ENCODE measurements around the gene NTM.

DNA sequence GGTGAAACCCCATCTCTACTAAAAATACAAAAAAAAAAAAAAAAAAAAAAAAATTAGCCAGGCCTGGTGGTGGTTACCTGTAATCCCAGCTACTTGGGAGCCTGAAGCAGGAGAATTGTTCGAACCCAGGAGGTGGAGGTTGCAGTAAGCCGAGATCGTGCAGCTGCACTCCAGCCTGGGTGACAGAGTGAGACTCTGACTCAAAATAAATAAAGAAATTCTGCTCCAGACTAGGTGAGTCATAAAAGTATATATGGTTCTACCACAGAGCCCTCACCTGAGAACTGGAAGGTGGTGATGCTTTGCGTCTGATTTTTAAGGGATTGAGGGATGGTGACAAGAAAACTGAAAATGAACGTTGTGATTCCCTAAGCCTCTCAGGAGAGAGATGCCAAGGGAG is 58.4 kb downstream of the NTM start:
- TF ChIP-seq, protein P1, sequence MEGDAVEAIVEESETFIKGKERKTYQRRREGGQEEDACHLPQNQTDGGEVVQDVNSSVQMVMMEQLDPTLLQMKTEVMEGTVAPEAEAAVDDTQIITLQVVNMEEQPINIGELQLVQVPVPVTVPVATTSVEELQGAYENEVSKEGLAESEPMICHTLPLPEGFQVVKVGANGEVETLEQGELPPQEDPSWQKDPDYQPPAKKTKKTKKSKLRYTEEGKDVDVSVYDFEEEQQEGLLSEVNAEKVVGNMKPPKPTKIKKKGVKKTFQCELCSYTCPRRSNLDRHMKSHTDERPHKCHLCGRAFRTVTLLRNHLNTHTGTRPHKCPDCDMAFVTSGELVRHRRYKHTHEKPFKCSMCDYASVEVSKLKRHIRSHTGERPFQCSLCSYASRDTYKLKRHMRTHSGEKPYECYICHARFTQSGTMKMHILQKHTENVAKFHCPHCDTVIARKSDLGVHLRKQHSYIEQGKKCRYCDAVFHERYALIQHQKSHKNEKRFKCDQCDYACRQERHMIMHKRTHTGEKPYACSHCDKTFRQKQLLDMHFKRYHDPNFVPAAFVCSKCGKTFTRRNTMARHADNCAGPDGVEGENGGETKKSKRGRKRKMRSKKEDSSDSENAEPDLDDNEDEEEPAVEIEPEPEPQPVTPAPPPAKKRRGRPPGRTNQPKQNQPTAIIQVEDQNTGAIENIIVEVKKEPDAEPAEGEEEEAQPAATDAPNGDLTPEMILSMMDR (IDR thresholded peaks at IDR 0.05) = no peak
- no peak for TF ChIP-seq POLR2A (IDR thresholded peaks at IDR 0.05)

All from Peyer's patch (tissue), 4 donors.